HL-60 (cell line): ENCODE data around the gene UBAC2.

Experiments
- DNase-seq, 2 experiments: peaks; one replicate each; pipeline ENCODE4 v3.0.0-alpha.2; 2010 to 2020; ENCODE audit warnings: low read depth in 1 of 2, low spot score in 1 of 2
- H3K27ac ChIP-seq: fragments of 250-450 bp; sonication (Bioruptor Pico); replicated peaks from 2 replicates; pipeline ENCODE4 v1.5.1; 2020; ENCODE audit warnings: mild to moderate bottlenecking, moderate library complexity
- H3K27me3 ChIP-seq: fragments of 250-450 bp; sonication (Bioruptor Pico); 2 replicates; pipeline ENCODE4 v1.5.1; 2021; ENCODE audit warnings: mild to moderate bottlenecking, moderate library complexity; ENCODE audit not compliant: insufficient read depth, poor library complexity, severe bottlenecking
- H3K4me3 ChIP-seq: replicated peaks from 2 replicates; pipeline ENCODE4 v1.5.1; 2011; ENCODE audit warnings: mild to moderate bottlenecking, control low read depth, low read length; ENCODE audit not compliant: insufficient read depth
- GABPA ChIP-seq: IDR thresholded peaks from 2 replicates; pipeline ENCODE4 v1.6.1; 2012; ENCODE audit warnings: low read depth
- POLR2AphosphoS5 ChIP-seq: IDR thresholded peaks from 2 replicates; pipeline ENCODE4 v1.6.1; 2012; ENCODE audit warnings: low read depth
- SPI1 ChIP-seq: IDR thresholded peaks from 2 replicates; pipeline ENCODE4 v1.6.1; 2012; ENCODE audit warnings: low read depth, mild to moderate bottlenecking, borderline replicate concordance
- TF ChIP-seq, protein P1 (sequence below): IDR thresholded peaks from 2 replicates; pipeline ENCODE4 v1.6.1; 2012; ENCODE audit warnings: low read depth; ENCODE audit not compliant: insufficient replicate concordance
- TF ChIP-seq, protein P2 (sequence below): IDR thresholded peaks from one replicate; pipeline ENCODE4 v1.5.1; 2011; ENCODE audit warnings: low read length, control low read depth, inconsistent platforms; ENCODE audit not compliant: insufficient read depth

UBAC2 gene

DNA sequence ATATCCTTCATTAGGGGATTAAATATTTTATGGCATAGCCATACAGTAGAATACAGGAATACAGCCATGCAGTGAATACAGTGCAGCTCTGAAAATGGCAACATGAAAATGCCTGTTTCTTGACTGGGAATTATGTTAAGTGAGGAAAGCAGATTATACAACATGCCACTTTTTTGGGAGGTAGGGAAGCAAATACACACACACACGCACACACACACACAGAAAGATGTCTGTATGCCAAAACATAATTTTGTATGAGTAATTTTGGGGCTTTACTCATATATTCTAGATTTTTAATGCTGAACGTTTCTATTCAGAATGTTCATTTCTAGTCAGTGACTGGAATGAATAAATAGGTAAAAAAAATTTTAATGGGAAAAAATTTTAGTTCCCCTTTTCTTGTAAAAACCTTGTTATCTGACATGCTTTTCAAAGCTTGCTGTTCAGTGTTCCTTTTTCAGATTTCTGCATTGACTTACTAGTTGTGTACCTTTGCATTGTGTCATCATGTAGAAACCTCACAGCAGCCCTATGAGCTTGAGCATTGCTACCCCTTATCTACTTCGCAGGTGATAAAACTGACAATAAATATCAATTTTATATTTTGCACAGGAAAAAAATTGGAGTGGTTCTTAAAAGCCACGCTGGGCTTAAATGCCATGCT lies 98.7 kb downstream of the UBAC2 start:
- no peak overlapping the region for H3K4me3 ChIP-seq
- TF ChIP-seq, protein P1, sequence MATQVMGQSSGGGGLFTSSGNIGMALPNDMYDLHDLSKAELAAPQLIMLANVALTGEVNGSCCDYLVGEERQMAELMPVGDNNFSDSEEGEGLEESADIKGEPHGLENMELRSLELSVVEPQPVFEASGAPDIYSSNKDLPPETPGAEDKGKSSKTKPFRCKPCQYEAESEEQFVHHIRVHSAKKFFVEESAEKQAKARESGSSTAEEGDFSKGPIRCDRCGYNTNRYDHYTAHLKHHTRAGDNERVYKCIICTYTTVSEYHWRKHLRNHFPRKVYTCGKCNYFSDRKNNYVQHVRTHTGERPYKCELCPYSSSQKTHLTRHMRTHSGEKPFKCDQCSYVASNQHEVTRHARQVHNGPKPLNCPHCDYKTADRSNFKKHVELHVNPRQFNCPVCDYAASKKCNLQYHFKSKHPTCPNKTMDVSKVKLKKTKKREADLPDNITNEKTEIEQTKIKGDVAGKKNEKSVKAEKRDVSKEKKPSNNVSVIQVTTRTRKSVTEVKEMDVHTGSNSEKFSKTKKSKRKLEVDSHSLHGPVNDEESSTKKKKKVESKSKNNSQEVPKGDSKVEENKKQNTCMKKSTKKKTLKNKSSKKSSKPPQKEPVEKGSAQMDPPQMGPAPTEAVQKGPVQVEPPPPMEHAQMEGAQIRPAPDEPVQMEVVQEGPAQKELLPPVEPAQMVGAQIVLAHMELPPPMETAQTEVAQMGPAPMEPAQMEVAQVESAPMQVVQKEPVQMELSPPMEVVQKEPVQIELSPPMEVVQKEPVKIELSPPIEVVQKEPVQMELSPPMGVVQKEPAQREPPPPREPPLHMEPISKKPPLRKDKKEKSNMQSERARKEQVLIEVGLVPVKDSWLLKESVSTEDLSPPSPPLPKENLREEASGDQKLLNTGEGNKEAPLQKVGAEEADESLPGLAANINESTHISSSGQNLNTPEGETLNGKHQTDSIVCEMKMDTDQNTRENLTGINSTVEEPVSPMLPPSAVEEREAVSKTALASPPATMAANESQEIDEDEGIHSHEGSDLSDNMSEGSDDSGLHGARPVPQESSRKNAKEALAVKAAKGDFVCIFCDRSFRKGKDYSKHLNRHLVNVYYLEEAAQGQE, result no peak
- TF ChIP-seq, protein P2, sequence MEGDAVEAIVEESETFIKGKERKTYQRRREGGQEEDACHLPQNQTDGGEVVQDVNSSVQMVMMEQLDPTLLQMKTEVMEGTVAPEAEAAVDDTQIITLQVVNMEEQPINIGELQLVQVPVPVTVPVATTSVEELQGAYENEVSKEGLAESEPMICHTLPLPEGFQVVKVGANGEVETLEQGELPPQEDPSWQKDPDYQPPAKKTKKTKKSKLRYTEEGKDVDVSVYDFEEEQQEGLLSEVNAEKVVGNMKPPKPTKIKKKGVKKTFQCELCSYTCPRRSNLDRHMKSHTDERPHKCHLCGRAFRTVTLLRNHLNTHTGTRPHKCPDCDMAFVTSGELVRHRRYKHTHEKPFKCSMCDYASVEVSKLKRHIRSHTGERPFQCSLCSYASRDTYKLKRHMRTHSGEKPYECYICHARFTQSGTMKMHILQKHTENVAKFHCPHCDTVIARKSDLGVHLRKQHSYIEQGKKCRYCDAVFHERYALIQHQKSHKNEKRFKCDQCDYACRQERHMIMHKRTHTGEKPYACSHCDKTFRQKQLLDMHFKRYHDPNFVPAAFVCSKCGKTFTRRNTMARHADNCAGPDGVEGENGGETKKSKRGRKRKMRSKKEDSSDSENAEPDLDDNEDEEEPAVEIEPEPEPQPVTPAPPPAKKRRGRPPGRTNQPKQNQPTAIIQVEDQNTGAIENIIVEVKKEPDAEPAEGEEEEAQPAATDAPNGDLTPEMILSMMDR, result no peak
- TF ChIP-seq POLR2AphosphoS5 (no peak), SPI1 (no peak), GABPA (no peak)
- H3K27me3 ChIP-seq, result no peaks in the 10 kb centered on the region
- peak overlapping the region; percentile 93 for H3K27ac ChIP-seq
- DNase-seq, result peak in 1 of 2 experiments; percentile 54

DNA sequence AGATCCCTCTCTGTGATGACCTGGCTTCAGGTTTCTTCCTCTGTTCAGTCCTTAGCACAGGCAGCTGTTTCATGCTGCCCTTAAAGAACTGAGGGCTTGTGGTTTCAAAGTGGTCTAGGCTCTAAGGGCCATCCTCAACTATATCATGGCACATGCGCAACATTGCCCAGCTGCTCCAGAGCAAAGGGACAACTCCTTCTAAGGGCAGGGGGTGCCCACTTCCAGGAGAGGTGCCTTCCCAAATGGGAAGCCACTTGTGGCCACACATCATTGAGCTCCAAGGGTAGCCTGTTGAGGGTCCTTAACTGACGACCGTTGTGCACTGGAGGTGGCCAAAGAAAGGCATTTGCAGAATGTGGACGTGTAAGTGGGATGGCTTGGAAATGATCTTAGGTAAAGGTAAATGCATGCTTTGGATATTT lies 99.3 kb downstream of the UBAC2 start:
- TF ChIP-seq POLR2AphosphoS5, result peak; percentile 58
- no peak for TF ChIP-seq SPI1
- TF ChIP-seq, protein P2, result no peak
- TF ChIP-seq, protein P1, result no peak
- H3K27ac ChIP-seq, result peak overlapping the region; percentile 93
- peak in 1 of 2 experiments; percentile 56 for DNase-seq
- no peaks in the 10 kb centered on the region for H3K27me3 ChIP-seq
- no peak overlapping the region for H3K4me3 ChIP-seq

DNA sequence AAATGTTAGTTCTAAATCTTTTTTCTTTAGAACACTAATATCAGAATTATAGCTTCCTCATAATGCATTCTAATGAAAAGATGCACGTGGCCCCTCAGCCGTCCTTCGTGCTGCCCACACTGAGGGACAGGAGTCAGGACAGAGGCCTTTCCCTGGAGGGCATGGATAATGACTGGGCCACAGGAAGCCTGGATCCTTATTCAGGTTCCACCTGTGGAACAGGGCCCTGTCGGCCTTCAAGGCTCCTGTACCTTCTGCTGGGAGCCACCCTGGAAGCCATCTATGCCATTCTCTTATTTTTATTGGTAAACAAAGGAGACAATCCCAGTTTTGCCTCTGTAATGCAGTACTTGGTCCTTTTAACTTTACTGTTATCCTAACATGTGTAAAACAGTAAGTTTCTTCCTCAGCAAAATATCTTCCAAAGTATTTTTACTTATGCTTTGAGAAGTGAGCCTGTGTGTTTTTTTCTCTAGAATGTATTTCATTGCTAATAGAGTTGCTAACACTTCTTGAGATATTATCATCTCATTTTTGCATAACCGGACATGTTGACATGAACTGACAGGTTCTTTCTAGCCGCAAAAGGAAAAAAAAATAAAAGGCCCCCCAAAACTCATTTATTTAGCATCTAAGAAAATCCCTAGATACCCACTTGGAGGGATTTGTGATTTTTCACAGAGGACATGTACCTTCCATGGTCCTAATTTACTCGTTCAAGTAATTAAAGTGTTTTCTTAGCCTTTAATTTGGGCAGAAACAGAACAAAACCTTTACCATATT lies 100.6 kb downstream of the UBAC2 start:
- no peak for DNase-seq
- TF ChIP-seq, protein P2, result no peak
- peak; percentile 65 for TF ChIP-seq POLR2AphosphoS5
- peak overlapping the region; percentile 93 for H3K27ac ChIP-seq

More for the DNA sequence above, 100.6 kb downstream of the UBAC2 start:
- Histone ChIP-seq H3K27me3 (no peaks in the 10 kb centered on the region), H3K4me3 (no peak overlapping the region)
